Mesothelial cell of epicardium (in vitro differentiated cells): Measurements from ENCODE around the gene ZNF516. TPM values are rescaled to one million over a fixed set of nuclear protein-coding genes. Genes with fewer than 3 reads are reported as not detected.

Source experiments
- DNase-seq, 2 experiments: peaks; one replicate each; pipeline ENCODE4 v3.0.0; 2021; ENCODE audit warnings: low spot score in 2 of 2; ENCODE audit not compliant: unreplicated experiment in 2 of 2
- H3K27ac Mint-ChIP-seq: 2 replicates; pipeline ENCODE4 v1.8.0; 2021; ENCODE audit warnings: mixed read lengths
- H3K27me3 Mint-ChIP-seq: 2 replicates; pipeline ENCODE4 v1.8.0; 2021; ENCODE audit warnings: low read depth, mixed read lengths
- H3K36me3 Mint-ChIP-seq: 2 replicates; pipeline ENCODE4 v1.8.0; 2021; ENCODE audit warnings: mixed read lengths
- H3K4me1 Mint-ChIP-seq: 2 replicates; pipeline ENCODE4 v1.8.0; 2021; ENCODE audit warnings: mixed read lengths
- H3K4me3 Mint-ChIP-seq: 2 replicates; pipeline ENCODE4 v1.8.0; 2021; ENCODE audit warnings: mild to moderate bottlenecking, moderate library complexity, mixed read lengths
- H3K9me3 Mint-ChIP-seq: 2 replicates; pipeline ENCODE4 v1.8.0; 2021; ENCODE audit warnings: mixed read lengths
- total RNA-seq: library from RNA; stranded (reverse); gene quantifications from 3 replicates; pipeline ENCODE4 v1.2.1, GENCODE V29; 2021
- TF ChIP-seq, protein P1 (sequence below): fragments of 200-600 bp; sonication (generic); IDR thresholded peaks from one replicate; pipeline ENCODE4 v1.5.0; 2021; ENCODE audit warnings: antibody characterized with exemption; ENCODE audit not compliant: unreplicated experiment

The ZNF516 gene
- total RNA-seq, 1 donor from 2014 or later: 92.1 TPM

DNA sequence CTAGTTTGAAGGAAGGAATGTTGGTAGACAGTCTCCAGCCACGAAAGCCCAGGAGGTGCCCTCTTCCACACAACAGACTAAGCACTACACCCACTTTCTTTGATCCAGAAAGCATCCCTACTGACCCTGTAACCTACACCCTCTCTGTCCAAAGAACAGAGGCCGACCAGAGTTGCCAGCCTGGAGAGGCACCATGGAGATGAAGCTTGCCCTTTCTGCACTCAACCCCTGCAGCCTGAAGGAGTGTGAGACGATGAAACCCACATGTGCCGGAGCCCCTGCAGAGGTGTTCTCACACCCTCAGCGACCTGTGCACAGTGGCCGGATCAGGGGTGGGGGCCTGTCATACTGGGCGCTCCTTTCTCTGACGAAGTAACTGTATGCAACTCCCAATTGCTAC, 136.3 kb downstream of the ZNF516 start:
- H3K4me1 Mint-ChIP-seq: peaks cover 20% of the 10 kb centered on the region
- H3K9me3 Mint-ChIP-seq: peaks cover 6% of the 10 kb centered on the region
- H3K27me3 Mint-ChIP-seq: no peaks in the 10 kb centered on the region
- no peak overlapping the region for H3K27ac Mint-ChIP-seq
- TF ChIP-seq, protein P1, sequence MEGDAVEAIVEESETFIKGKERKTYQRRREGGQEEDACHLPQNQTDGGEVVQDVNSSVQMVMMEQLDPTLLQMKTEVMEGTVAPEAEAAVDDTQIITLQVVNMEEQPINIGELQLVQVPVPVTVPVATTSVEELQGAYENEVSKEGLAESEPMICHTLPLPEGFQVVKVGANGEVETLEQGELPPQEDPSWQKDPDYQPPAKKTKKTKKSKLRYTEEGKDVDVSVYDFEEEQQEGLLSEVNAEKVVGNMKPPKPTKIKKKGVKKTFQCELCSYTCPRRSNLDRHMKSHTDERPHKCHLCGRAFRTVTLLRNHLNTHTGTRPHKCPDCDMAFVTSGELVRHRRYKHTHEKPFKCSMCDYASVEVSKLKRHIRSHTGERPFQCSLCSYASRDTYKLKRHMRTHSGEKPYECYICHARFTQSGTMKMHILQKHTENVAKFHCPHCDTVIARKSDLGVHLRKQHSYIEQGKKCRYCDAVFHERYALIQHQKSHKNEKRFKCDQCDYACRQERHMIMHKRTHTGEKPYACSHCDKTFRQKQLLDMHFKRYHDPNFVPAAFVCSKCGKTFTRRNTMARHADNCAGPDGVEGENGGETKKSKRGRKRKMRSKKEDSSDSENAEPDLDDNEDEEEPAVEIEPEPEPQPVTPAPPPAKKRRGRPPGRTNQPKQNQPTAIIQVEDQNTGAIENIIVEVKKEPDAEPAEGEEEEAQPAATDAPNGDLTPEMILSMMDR: no peak
- DNase-seq: no peak
- no peak overlapping the region for H3K4me3 Mint-ChIP-seq
- peaks cover 55% of the 10 kb centered on the region for H3K36me3 Mint-ChIP-seq

DNA sequence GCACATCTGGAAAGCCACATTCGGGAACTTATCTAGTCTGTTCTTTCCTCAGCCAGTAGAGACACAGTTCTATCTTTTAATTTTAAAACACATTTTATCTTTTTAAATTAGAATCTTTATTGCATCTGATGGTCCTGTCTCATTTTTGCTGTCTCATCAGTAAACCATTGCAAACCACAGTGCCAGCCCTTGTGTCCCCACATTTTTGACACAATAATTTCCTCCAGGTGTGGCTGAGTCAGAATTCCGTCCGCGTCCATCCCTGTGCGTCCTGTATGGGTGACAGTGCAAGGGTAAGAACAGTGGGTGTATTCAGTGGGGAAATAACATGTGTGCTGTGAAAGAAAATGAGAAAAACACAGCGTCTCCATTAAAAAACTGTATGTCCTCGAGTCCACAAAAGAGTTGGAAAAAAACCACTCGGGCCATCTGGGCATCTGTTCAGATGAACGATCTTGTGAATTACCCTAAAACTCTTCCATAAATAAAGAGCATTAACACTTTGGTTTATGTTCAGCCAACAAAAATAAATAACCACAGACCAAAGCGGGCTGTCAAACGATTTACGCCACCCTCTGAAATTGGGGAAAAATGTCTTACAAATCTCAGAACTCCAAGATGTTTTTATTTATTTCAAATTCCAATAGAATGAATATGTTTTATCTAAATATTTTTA, 137.3 kb downstream of the ZNF516 start:
- TF ChIP-seq, protein P1: no peak
- peaks cover 63% of the 10 kb centered on the region for H3K36me3 Mint-ChIP-seq

DNA sequence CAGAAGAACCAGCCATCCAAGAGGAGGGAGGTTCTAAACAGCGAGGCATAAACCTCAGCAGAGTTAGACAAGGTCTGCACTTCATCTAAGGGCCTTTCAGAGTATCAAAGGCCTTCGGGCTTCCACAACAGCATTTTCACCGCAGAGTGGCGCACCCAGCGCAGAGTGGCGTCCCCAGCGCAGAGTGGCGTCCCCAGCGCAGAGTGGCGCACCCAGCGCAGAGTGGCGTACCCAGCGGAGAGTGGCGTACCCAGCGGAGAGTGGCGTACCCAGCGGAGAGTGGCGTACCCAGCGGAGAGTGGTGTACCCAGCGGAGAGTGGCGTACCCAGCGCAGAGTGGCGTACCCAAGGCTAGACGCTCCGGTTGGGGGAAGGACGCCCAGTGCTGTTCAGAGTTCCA, 137.9 kb downstream of the ZNF516 start:
- Mint-ChIP-seq H3K9me3 (peaks cover 18% of the 10 kb centered on the region), H3K4me3 (no peak overlapping the region), H3K27ac (no peak overlapping the region), H3K36me3 (peaks cover 66% of the 10 kb centered on the region), H3K4me1 (peaks cover 8% of the 10 kb centered on the region), H3K27me3 (no peaks in the 10 kb centered on the region)
- TF ChIP-seq, protein P1: no peak
- DNase-seq: no peak

More for the DNA sequence above, 137.3 kb downstream of the ZNF516 start:
- Mint-ChIP-seq H3K9me3 (peaks cover 14% of the 10 kb centered on the region), H3K4me3 (no peak overlapping the region), H3K27ac (no peak overlapping the region), H3K27me3 (no peaks in the 10 kb centered on the region), H3K4me1 (peaks cover 9% of the 10 kb centered on the region)
- no peak for DNase-seq

DNA sequence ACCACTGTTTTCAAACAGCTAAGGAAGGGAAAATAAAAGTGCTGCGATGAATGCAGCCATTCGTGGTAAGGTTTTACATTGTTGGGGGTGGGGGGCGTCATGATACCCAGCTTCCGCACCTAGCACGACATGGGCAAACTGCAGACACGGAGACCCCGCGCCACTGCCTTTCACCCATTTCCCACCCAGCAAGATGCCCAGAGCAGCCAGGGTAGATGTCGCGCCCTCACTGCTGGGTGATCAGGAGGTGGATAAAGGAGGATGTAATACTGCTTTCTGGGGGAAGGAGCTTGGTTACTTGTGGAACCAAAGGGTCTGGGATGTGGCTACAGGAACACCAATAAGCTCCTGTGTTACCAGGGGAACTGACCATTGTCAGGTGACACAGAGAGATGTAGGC, 138.4 kb downstream of the ZNF516 start:
- H3K36me3 Mint-ChIP-seq: peaks cover 62% of the 10 kb centered on the region
- H3K4me3 Mint-ChIP-seq: no peak overlapping the region
- no peaks in the 10 kb centered on the region for H3K27me3 Mint-ChIP-seq
- TF ChIP-seq, protein P1: no peak
- peaks cover 18% of the 10 kb centered on the region for H3K9me3 Mint-ChIP-seq
- no peak overlapping the region for H3K27ac Mint-ChIP-seq
- DNase-seq: no peak
- peaks cover 8% of the 10 kb centered on the region for H3K4me1 Mint-ChIP-seq

DNA sequence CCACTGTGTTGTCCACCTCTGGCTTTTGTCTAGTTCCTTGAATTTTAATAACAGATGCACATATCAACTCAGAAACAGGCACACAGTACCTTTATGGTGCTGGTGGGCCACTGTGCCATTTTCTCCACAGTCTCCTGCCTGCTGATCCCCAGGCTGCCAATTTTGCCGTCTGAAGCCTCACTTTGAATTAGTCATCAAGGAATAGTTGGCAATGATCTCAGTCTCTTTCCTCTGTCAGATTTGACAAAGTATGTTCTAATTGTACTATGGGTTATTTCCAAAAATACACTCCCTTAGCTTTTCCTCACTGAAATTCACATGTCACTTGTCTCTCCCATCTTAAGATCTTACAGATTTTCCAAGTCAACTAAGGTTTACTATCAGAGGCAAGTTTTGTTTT, 140.7 kb downstream of the ZNF516 start:
- TF ChIP-seq, protein P1: no peak
- H3K9me3 Mint-ChIP-seq: peaks cover 18% of the 10 kb centered on the region
- H3K4me3 Mint-ChIP-seq: no peak overlapping the region
- no peak for DNase-seq
- H3K27ac Mint-ChIP-seq: no peak overlapping the region
- H3K4me1 Mint-ChIP-seq: peaks cover 2% of the 10 kb centered on the region
- H3K27me3 Mint-ChIP-seq: no peaks in the 10 kb centered on the region
- H3K36me3 Mint-ChIP-seq: peaks cover 53% of the 10 kb centered on the region
